DOHH2 (cell line): Measurements from ENCODE around the gene SIGLEC11.

Experiments used
- H3F3A ChIP-seq: fragments of 200-600 bp; sonication (generic), shearing (Covaris generic); 2 replicates; pipeline ENCODE4 v1.6.0; 2016; ENCODE audit warnings: antibody characterized with exemption, mild to moderate bottlenecking; ENCODE audit not compliant: control insufficient read depth, insufficient read depth
- H3K27ac ChIP-seq: fragments of 200-600 bp; sonication (generic); 2 replicates; pipeline ENCODE4 v1.5.1; 2014; ENCODE audit warnings: low read depth, mild to moderate bottlenecking, low read length, moderate library complexity
- H3K27me3 ChIP-seq: fragments of 200-600 bp; sonication (generic); 2 replicates; pipeline ENCODE4 v1.6.1; 2014; ENCODE audit warnings: mild to moderate bottlenecking, low read length, mixed read lengths; ENCODE audit not compliant: control insufficient read depth
- H3K36me3 ChIP-seq: fragments of 200-600 bp; sonication (generic); 2 replicates; pipeline ENCODE4 v1.6.1; 2014; ENCODE audit warnings: mild to moderate bottlenecking, low read length, moderate library complexity, mixed read lengths; ENCODE audit not compliant: control insufficient read depth
- H3K4me1 ChIP-seq: fragments of 200-600 bp; sonication (generic); 2 replicates; pipeline ENCODE4 v1.6.1; 2014; ENCODE audit warnings: mild to moderate bottlenecking, low read length, mixed read lengths; ENCODE audit not compliant: control insufficient read depth
- H3K4me2 ChIP-seq: fragments of 200-600 bp; sonication (generic); 2 replicates; pipeline ENCODE4 v1.6.0; 2014; ENCODE audit warnings: mild to moderate bottlenecking, low read length, moderate library complexity
- H3K4me3 ChIP-seq: fragments of 200-600 bp; sonication (generic); 2 replicates; pipeline ENCODE4 v1.5.1; 2014; ENCODE audit warnings: mild to moderate bottlenecking, low read length, mixed read lengths
- H3K79me2 ChIP-seq: fragments of 200-600 bp; sonication (generic); 2 replicates; pipeline ENCODE4 v1.6.1; 2014; ENCODE audit warnings: mild to moderate bottlenecking, low read length, mixed read lengths; ENCODE audit not compliant: control insufficient read depth
- H3K9me2 ChIP-seq: fragments of 200-600 bp; sonication (generic); replicated peaks from 2 replicates; pipeline ENCODE4 v1.6.1; 2014; ENCODE audit warnings: mild to moderate bottlenecking, low read length, mixed read lengths; ENCODE audit not compliant: control insufficient read depth
- H3K9me3 ChIP-seq: fragments of 200-600 bp; sonication (generic); 2 replicates; pipeline ENCODE4 v1.6.1; 2014; ENCODE audit warnings: antibody characterized with exemption, low read length, mixed read lengths; ENCODE audit not compliant: control insufficient read depth, insufficient read depth
- H4K20me1 ChIP-seq: fragments of 200-600 bp; sonication (generic); 2 replicates; pipeline ENCODE4 v1.6.0; 2014; ENCODE audit warnings: low read depth, mild to moderate bottlenecking, antibody characterized with exemption, low read length, moderate library complexity; ENCODE audit not compliant: control insufficient read depth, insufficient read depth
- CTCF ChIP-seq: fragments of 200-600 bp; sonication (generic); IDR thresholded peaks from one replicate; pipeline ENCODE4 v1.5.1; 2014; ENCODE audit warnings: antibody characterized with exemption, mild to moderate bottlenecking, low read depth, low read length; ENCODE audit not compliant: poor library complexity, severe bottlenecking
- EZH2phosphoT487 ChIP-seq: fragments of 200-600 bp; sonication (generic); IDR thresholded peaks from 2 replicates; pipeline ENCODE4 v1.6.1; 2017; ENCODE audit warnings: borderline replicate concordance, mild to moderate bottlenecking, antibody characterized with exemption, low read length, moderate library complexity, mixed read lengths

Gene SIGLEC11

GRCh38 chr19:49939721-49940481 is 21.1 kb downstream of the SIGLEC11 start:
- Histone ChIP-seq H3K9me2 (no peaks in the 10 kb centered on the region), H3K36me3 (no peaks in the 10 kb centered on the region), H3K4me2 (no peak overlapping the region), H3K79me2 (no peaks in the 10 kb centered on the region), H3K9me3 (no peaks in the 10 kb centered on the region), H3K4me1 (no peaks in the 10 kb centered on the region), H3K27ac (no peak overlapping the region), H3F3A (no peaks in the 10 kb centered on the region), H4K20me1 (no peaks in the 10 kb centered on the region), H3K4me3 (no peak overlapping the region), H3K27me3 (peaks cover 6% of the 10 kb centered on the region; the same call in 1 of the 2 replicates)
- TF ChIP-seq EZH2phosphoT487 (no peak), CTCF (peak; percentile 52)

- Histone ChIP-seq H3K9me3 (no peaks in the 10 kb centered on the region), H3F3A (no peaks in the 10 kb centered on the region), H4K20me1 (no peaks in the 10 kb centered on the region), H3K27me3 (peaks cover 6% of the 10 kb centered on the region; the same call in 1 of the 2 replicates), H3K9me2 (no peaks in the 10 kb centered on the region), H3K79me2 (no peaks in the 10 kb centered on the region), H3K36me3 (no peaks in the 10 kb centered on the region; the same call in 1 of the 2 replicates), H3K4me3 (no peak overlapping the region), H3K4me2 (no peak overlapping the region), H3K27ac (no peak overlapping the region), H3K4me1 (no peaks in the 10 kb centered on the region)
- no peak for TF ChIP-seq EZH2phosphoT487
- TF ChIP-seq CTCF, result no peak
These were observed 22.3 kb downstream of the SIGLEC11 start for GRCh38 chr19:49938662-49939061.

GRCh38 chr19:49937750-49938381 is 23.1 kb downstream of the SIGLEC11 start:
- Histone ChIP-seq H3K79me2 (no peaks in the 10 kb centered on the region), H3F3A (no peaks in the 10 kb centered on the region), H3K27ac (no peak overlapping the region), H3K4me3 (no peak overlapping the region), H3K4me2 (no peak overlapping the region), H3K36me3 (peaks cover 7% of the 10 kb centered on the region), H3K27me3 (no peaks in the 10 kb centered on the region), H3K9me2 (no peaks in the 10 kb centered on the region), H4K20me1 (peaks cover 4% of the 10 kb centered on the region; the same call in 1 of the 2 replicates), H3K9me3 (no peaks in the 10 kb centered on the region), H3K4me1 (no peaks in the 10 kb centered on the region)
- TF ChIP-seq EZH2phosphoT487, result no peak
- TF ChIP-seq CTCF, result peak; percentile 93
